ENCODE measurements around the gene C9orf50. TPM values are rescaled to one million over a fixed set of nuclear protein-coding genes. Genes with fewer than 3 reads are reported as not detected.

Gene C9orf50
- total and polyA plus RNA-seq, 2 donors (not counting 3 experiments of a cell fraction or from before 2014, with no cell fraction given): not detected

DNA sequence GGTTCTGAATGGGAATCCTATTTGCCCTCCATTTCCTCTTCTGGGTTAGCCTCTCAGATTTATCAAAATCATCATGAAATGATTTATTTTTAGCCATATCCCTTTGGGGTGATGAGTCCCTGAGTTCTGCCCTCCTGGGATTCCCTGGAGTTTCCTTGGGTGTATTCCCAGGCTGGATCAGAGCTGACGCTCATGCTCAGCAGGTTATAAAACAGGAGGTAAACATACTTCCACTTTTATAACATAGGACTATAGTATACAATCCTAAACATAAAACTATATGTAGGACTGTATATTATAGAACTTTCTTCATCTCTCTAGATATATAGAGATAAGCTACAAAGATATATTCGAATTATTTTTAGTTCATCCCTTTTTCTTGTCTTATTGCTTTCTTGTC lies 40.1 kb upstream of the C9orf50 start:
- Histone ChIP-seq H3K9me1 (replicated peaks; ENCODE audit: control insufficient read depth, extremely low read depth, insufficient read depth, low read length) (no peaks in the 10 kb centered on the region), H3K4me1 (ENCODE audit: control insufficient read depth, extremely low read depth, insufficient read depth, low read length) (no peaks in the 10 kb centered on the region), H3K27me3 (ENCODE audit: control insufficient read depth in 2 of 2, insufficient read depth in 2 of 2, low read length in 2 of 2) (peaks cover 4% of the 10 kb centered on the region in 2 experiments), H2AFZ (ENCODE audit: low read depth, low read length) (no peak overlapping the region), H3K79me2 (ENCODE audit: control insufficient read depth, insufficient read depth, low read length) (no peaks in the 10 kb centered on the region), H3K4me3 (replicated peaks in 1 of 3; ENCODE audit: insufficient read depth in 1 of 3, low read depth in 1 of 3, low read length in 3 of 3) (no peak overlapping the region), H4K20me1 (replicated peaks; ENCODE audit: control insufficient read depth, extremely low read depth, insufficient read depth, low read length) (no peaks in the 10 kb centered on the region), H3K9me3 (replicated peaks; ENCODE audit: control insufficient read depth, insufficient read depth, low read length) (no peaks in the 10 kb centered on the region), H3K36me3 (ENCODE audit: control insufficient read depth in 2 of 2, extremely low read depth in 1 of 2, insufficient read depth in 2 of 2, low read length in 2 of 2) (no peaks in the 10 kb centered on the region), H3K27ac (ENCODE audit: insufficient read depth, low read depth, low read length) (no peak overlapping the region), H3K4me2 (ENCODE audit: insufficient read depth, low read length) (no peak overlapping the region), H3K9ac (replicated peaks; ENCODE audit: extremely low read depth, insufficient read depth, low read length) (no peak overlapping the region)
- ChIA-PET POLR2A (no interaction called here), CTCF (interaction anchor here (0.9 to 1.4 kb wide), 2 partner anchors 17 to 129 kb away, joined by 3 read pairs; no protein-coding TSS in a partner anchor)
- intact Hi-C loops (cut with micrococcal nuclease) (no loop called here), dilution Hi-C loops (cut with MboI; ENCODE audit: extremely low pct_ligation_motif_present, low sequenced_read_pairs) (no loop called here)
- TF ChIP-seq FOS (IDR thresholded peaks at IDR 0.05; ENCODE audit: borderline replicate concordance, insufficient read depth, low read length): no peak
- TF ChIP-seq, protein P1, sequence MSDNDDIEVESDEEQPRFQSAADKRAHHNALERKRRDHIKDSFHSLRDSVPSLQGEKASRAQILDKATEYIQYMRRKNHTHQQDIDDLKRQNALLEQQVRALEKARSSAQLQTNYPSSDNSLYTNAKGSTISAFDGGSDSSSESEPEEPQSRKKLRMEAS (IDR thresholded peaks at IDR 0.05; ENCODE audit: insufficient read depth, insufficient read length): no peak
- no peak for TF ChIP-seq GATA2 (IDR thresholded peaks at IDR 0.05; ENCODE audit: insufficient read depth, insufficient read length, low read depth, low read length)
- no peak for TF ChIP-seq EZH2 (IDR thresholded peaks at IDR 0.05; ENCODE audit: borderline replicate concordance, low read depth, low read length, severe bottlenecking)
- TF ChIP-seq MYC (IDR thresholded peaks at IDR 0.05; ENCODE audit: low read depth, low read length): no peak
- TF ChIP-seq POLR2AphosphoS5 (IDR thresholded peaks at IDR 0.05; ENCODE audit: insufficient read depth, low read depth, low read length): no peak
- no TSS peak for BruUV-seq (replicated peaks)
- DNase-seq (ENCODE audit: low read depth, low spot score) (no peak), FAIRE-seq (no peak)

DNA sequence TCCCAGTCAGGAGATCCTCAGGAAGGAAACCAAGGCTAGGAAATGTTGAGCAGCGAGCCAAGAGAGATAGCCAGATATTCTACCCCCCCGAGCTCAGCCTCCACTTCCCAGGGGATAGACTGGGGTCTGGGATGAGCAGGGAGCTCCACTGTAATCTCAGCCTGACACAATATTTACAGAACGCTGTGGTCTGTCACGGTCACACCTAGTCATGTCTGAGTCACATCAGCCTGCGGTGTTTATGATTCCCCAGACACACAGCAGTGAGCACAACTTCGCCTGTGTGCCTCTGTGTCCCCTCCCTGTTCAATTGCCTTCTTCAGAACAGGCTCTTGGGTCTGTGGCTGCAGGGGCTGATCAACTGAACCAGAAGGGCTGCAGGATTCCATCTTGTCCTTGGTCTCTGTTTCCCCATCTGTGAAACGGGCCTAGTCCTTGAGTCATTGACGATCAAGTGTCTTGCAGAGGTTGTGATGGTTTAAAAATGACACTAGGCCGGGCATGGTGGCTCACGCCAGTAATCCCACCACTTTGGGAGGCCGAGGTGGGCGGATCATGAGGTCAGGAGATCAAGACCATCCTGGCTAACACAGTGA lies 36.0 kb upstream of the C9orf50 start:
- Histone ChIP-seq H3K4me3 (replicated peaks in 1 of 3; ENCODE audit: insufficient read depth in 1 of 3, low read depth in 1 of 3, low read length in 3 of 3) (no peak overlapping the region), H3K36me3 (ENCODE audit: control insufficient read depth in 2 of 2, extremely low read depth in 1 of 2, insufficient read depth in 2 of 2, low read length in 2 of 2) (no peaks in the 10 kb centered on the region), H3K9me1 (replicated peaks; ENCODE audit: control insufficient read depth, extremely low read depth, insufficient read depth, low read length) (no peaks in the 10 kb centered on the region), H2AFZ (ENCODE audit: low read depth, low read length) (no peak overlapping the region), H3K27ac (ENCODE audit: insufficient read depth, low read depth, low read length) (no peak overlapping the region), H3K79me2 (ENCODE audit: control insufficient read depth, insufficient read depth, low read length) (no peaks in the 10 kb centered on the region), H3K4me2 (ENCODE audit: insufficient read depth, low read length) (no peak overlapping the region), H3K27me3 (ENCODE audit: control insufficient read depth in 2 of 2, insufficient read depth in 2 of 2, low read length in 2 of 2) (no peaks in the 10 kb centered on the region), H3K9ac (replicated peaks; ENCODE audit: extremely low read depth, insufficient read depth, low read length) (no peak overlapping the region), H3K4me1 (ENCODE audit: control insufficient read depth, extremely low read depth, insufficient read depth, low read length) (no peaks in the 10 kb centered on the region), H3K9me3 (replicated peaks; ENCODE audit: control insufficient read depth, insufficient read depth, low read length) (no peaks in the 10 kb centered on the region), H4K20me1 (replicated peaks; ENCODE audit: control insufficient read depth, extremely low read depth, insufficient read depth, low read length) (no peaks in the 10 kb centered on the region)
- FAIRE-seq (no peak), DNase-seq (ENCODE audit: low read depth, low spot score) (no peak)
- ChIA-PET CTCF (interaction anchor here (0.9 to 1.4 kb wide), 4 partner anchors 13 to 133 kb away, joined by 3 to 6 read pairs (median 4); no protein-coding TSS in a partner anchor), POLR2A (no interaction called here)
- intact Hi-C loops (cut with micrococcal nuclease) (no loop called here), dilution Hi-C loops (cut with MboI; ENCODE audit: extremely low pct_ligation_motif_present, low sequenced_read_pairs) (no loop called here)
- no TSS peak for BruUV-seq (replicated peaks)
- no peak for TF ChIP-seq MYC (IDR thresholded peaks at IDR 0.05; ENCODE audit: low read depth, low read length)
- TF ChIP-seq, protein P1 (IDR thresholded peaks at IDR 0.05; ENCODE audit: insufficient read depth, insufficient read length): no peak
- TF ChIP-seq JUN (IDR thresholded peaks at IDR 0.05; ENCODE audit: borderline replicate concordance, insufficient read depth, insufficient read length, low read depth): no peak
- no peak for TF ChIP-seq POLR2AphosphoS5 (IDR thresholded peaks at IDR 0.05; ENCODE audit: insufficient read depth, low read depth, low read length)
- no peak for TF ChIP-seq EZH2 (IDR thresholded peaks at IDR 0.05; ENCODE audit: borderline replicate concordance, low read depth, low read length, severe bottlenecking)
- no peak for TF ChIP-seq GATA2 (IDR thresholded peaks at IDR 0.05; ENCODE audit: insufficient read depth, insufficient read length, low read depth, low read length)
- no peak for TF ChIP-seq POLR2A (IDR thresholded peaks at IDR 0.05; ENCODE audit: low read depth, low read length)
- TF ChIP-seq FOS (IDR thresholded peaks at IDR 0.05; ENCODE audit: borderline replicate concordance, insufficient read depth, low read length): no peak
